ENCODE measurements around the gene RAPGEF2.

GRCh38 chr4:159382856-159383561 is 280.1 kb downstream of the RAPGEF2 start:
- TF ChIP-seq MIER1 (IDR thresholded peaks at IDR 0.05; ENCODE audit: low read depth) = no peak
- no peak for TF ChIP-seq BCOR (IDR thresholded peaks at IDR 0.05)
- TF ChIP-seq ZFP1 (CRISPR knock-in tag; IDR thresholded peaks at IDR 0.05) = no peak
- TF ChIP-seq HDAC2 (IDR thresholded peaks at IDR 0.05) = no peak
- TF ChIP-seq CTCF (IDR thresholded peaks at IDR 0.05 in 2 of 3, conservative IDR thresholded peaks at IDR 0.05 in 1 of 3; ENCODE audit: insufficient read depth in 2 of 3, low read depth in 1 of 3, low read length in 3 of 3) = no peak
- no peak for TF ChIP-seq GTF2F1 (IDR thresholded peaks at IDR 0.05; ENCODE audit: low read depth, low read length)
- no peak for TF ChIP-seq EP300 (IDR thresholded peaks at IDR 0.05; ENCODE audit: low read length)
- TF ChIP-seq SAP30 (IDR thresholded peaks at IDR 0.05; ENCODE audit: borderline replicate concordance, insufficient read depth, low read depth, low read length, poor library complexity, severe bottlenecking) = no peak
- no peak for TF ChIP-seq FOXP1 (CRISPR knock-in tag; IDR thresholded peaks at IDR 0.05)
- TF ChIP-seq THRAP3 (IDR thresholded peaks at IDR 0.05; ENCODE audit: borderline replicate concordance) = no peak
- no peak for TF ChIP-seq EGR1 (conservative IDR thresholded peaks at IDR 0.05)
- TF ChIP-seq TRIM28 (IDR thresholded peaks at IDR 0.05) = no peak
- TF ChIP-seq SP2 (IDR thresholded peaks at IDR 0.05; ENCODE audit: extremely low read depth, low read depth, low read length, poor library complexity, severe bottlenecking) = no peak
- no peak for TF ChIP-seq MAFK (IDR thresholded peaks at IDR 0.05; ENCODE audit: low read length)
